ENCODE results near the gene ZNF76. TPM values are rescaled to one million over a fixed set of nuclear protein-coding genes. Genes with fewer than 3 reads are reported as not detected.

ZNF76 gene
- polyA plus RNA-seq, 2 of the 4 experiments (the other 2 are of a cell fraction): 7.9 to 10.5 TPM

DNA sequence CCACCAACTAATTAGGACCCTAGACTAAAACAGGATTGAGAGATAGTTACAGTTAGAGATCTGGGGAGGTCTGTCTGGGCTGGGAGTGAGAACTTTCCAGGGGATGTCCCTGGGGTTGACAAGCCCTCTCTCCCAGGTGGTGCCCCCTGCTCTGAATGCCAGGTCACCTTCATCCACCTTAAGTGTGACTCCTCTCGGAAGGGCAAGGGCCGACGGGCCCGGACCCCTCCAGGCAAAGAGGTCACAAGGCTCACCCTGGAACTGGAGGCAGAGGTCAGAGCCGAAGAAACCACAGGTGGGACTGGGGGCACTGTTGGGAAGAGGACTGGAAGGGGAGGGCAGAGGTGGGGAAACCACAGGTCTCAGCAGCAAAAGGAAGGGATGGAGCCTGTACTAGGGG lies 17.0 kb upstream of the ZNF76 start:
- ATAC-seq (no peak), DNase-seq (ENCODE audit: low read depth in 1 of 2, low spot score in 1 of 2) (no peak), FAIRE-seq (no peak)
- TF ChIP-seq GATA3 (IDR thresholded peaks at IDR 0.05; ENCODE audit: borderline replicate concordance) (no peak), PHF8 (IDR thresholded peaks at IDR 0.05; ENCODE audit: borderline replicate concordance, low read depth) (no peak), CTCF (IDR thresholded peaks at IDR 0.05) (no peak), CHD2 (IDR thresholded peaks at IDR 0.05; ENCODE audit: low read length, partially characterized antibody) (no peak), HOXA7 (CRISPR knock-in tag; IDR thresholded peaks at IDR 0.05) (no peak), HOXB13 (CRISPR knock-in tag; IDR thresholded peaks at IDR 0.05; ENCODE audit: low read depth) (no peak), RNF2 (IDR thresholded peaks at IDR 0.05; ENCODE audit: borderline replicate concordance, low read depth) (no peak), HMGXB4 (CRISPR knock-in tag; IDR thresholded peaks at IDR 0.05; ENCODE audit: borderline replicate concordance) (no peak), TP53 (CRISPR knock-in tag; IDR thresholded peaks at IDR 0.05) (no peak), E2F6 (IDR thresholded peaks at IDR 0.05; ENCODE audit: borderline replicate concordance, low read depth) (no peak), ZNF302 (CRISPR knock-in tag; IDR thresholded peaks at IDR 0.05) (no peak), CEBPB (IDR thresholded peaks at IDR 0.05) (no peak), MYC (IDR thresholded peaks at IDR 0.05; ENCODE audit: borderline replicate concordance, low read length) (no peak), RCOR1 (IDR thresholded peaks at IDR 0.05; ENCODE audit: low read depth, low read length) (no peak), ZC3H11A (IDR thresholded peaks at IDR 0.05) (no peak), EHF (CRISPR knock-in tag; IDR thresholded peaks at IDR 0.05) (no peak), JUNB (IDR thresholded peaks at IDR 0.05) (no peak)
- TF ChIP-seq, protein P1, sequence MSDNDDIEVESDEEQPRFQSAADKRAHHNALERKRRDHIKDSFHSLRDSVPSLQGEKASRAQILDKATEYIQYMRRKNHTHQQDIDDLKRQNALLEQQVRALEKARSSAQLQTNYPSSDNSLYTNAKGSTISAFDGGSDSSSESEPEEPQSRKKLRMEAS (IDR thresholded peaks at IDR 0.05): no peak
- TF ChIP-seq, protein P2, sequence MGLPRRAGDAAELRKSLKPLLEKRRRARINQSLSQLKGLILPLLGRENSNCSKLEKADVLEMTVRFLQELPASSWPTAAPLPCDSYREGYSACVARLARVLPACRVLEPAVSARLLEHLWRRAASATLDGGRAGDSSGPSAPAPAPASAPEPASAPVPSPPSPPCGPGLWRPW (IDR thresholded peaks at IDR 0.05): no peak
- TF ChIP-seq, protein P3, sequence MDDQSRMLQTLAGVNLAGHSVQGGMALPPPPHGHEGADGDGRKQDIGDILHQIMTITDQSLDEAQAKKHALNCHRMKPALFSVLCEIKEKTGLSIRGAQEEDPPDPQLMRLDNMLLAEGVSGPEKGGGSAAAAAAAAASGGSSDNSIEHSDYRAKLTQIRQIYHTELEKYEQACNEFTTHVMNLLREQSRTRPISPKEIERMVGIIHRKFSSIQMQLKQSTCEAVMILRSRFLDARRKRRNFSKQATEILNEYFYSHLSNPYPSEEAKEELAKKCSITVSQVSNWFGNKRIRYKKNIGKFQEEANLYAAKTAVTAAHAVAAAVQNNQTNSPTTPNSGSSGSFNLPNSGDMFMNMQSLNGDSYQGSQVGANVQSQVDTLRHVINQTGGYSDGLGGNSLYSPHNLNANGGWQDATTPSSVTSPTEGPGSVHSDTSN (IDR thresholded peaks at IDR 0.05): no peak
- Histone ChIP-seq H3K4me3 (no peak overlapping the region), H3K9me3 (no peaks in the 10 kb centered on the region), H3K4me2 (no peak overlapping the region), H3K27ac (no peak overlapping the region), H3K4me1 (no peaks in the 10 kb centered on the region)
- CTCF ChIA-PET: interaction anchor here (0.6 to 10.5 kb wide), 15 partner anchors 9 to 256 kb away, joined by 3 to 107 read pairs (median 16); no protein-coding TSS in a partner anchor
- WGBS (ENCODE audit: missing lambda C conversion rate): 92% methylated on average over 5 of the region's 5 CpGs
- POLR2A ChIA-PET: no interaction called here

GRCh38 chr6:35242906-35243305 lies 16.6 kb upstream of the ZNF76 start:
- H3K4me3 ChIP-seq: no peak overlapping the region
- DNase-seq (ENCODE audit: low read depth in 1 of 2, low spot score in 1 of 2) (no peak), FAIRE-seq (no peak), ATAC-seq (no peak)
- 0 out of 3 replicates have a peak, but pooled peaks cover under 1% of the 10 kb centered on the region for H3K4me1 ChIP-seq
- 94% methylated on average over 6 of the region's 13 CpGs for WGBS (ENCODE audit: missing lambda C conversion rate)
- H3K4me2 ChIP-seq: no peak overlapping the region
- TF ChIP-seq RFX5 (IDR thresholded peaks at IDR 0.05) (no peak), TP53 (CRISPR knock-in tag; IDR thresholded peaks at IDR 0.05) (no peak), RAD21 (conservative IDR thresholded peaks at IDR 0.05 in 1 of 2, IDR thresholded peaks at IDR 0.05 in 1 of 2) (no peak), RCOR1 (IDR thresholded peaks at IDR 0.05; ENCODE audit: low read depth, low read length) (no peak), FOXS1 (CRISPR knock-in tag; IDR thresholded peaks at IDR 0.05) (no peak), CBX8 (IDR thresholded peaks at IDR 0.05) (no peak), TFCP2L1 (CRISPR knock-in tag; IDR thresholded peaks at IDR 0.05) (no peak), NPAS2 (CRISPR knock-in tag; IDR thresholded peaks at IDR 0.05; ENCODE audit: borderline replicate concordance) (no peak), POLR2AphosphoS2 (conservative IDR thresholded peaks at IDR 0.05; ENCODE audit: low read length) (no peak), MAZ (IDR thresholded peaks at IDR 0.05; ENCODE audit: borderline replicate concordance, low read depth, low read length) (no peak)
- TF ChIP-seq, protein P1 (IDR thresholded peaks at IDR 0.05): no peak
- TF ChIP-seq, protein P3 (IDR thresholded peaks at IDR 0.05): no peak
- ChIA-PET CTCF (interaction anchor here (0.6 to 10.5 kb wide), 4 partner anchors 24 to 256 kb away, joined by 3 to 107 read pairs (median 32); no protein-coding TSS in a partner anchor), POLR2A (no interaction called here)
- H3K27ac ChIP-seq: no peak overlapping the region
- H3K9me3 ChIP-seq: no peaks in the 10 kb centered on the region

All from A549 (cell line).